H1 (cell line): ENCODE results near the gene SEPTIN7.

Experiments used
- CHD7 ChIP-seq: fragments of 300-600 bp; sonication (generic); IDR thresholded peaks from 2 replicates; pipeline ENCODE4 v1.7.1; 2012; ENCODE audit warnings: low read length, moderate library complexity, mild to moderate bottlenecking, inconsistent platforms; ENCODE audit not compliant: insufficient replicate concordance
- CTCF ChIP-seq, 3 experiments: IDR thresholded peaks; 1 replicate in 2 of 3; 2 replicates in 1 of 3; pipeline versions ENCODE4 v1.5.1 to v1.6.1; 2011; ENCODE audit warnings: low read length in 3 of 3, mild to moderate bottlenecking in 3 of 3, inconsistent platforms in 2 of 3, low read depth in 1 of 3, moderate library complexity in 1 of 3; ENCODE audit not compliant: insufficient read depth in 1 of 3; ENCODE audit errors: control extremely low read depth in 1 of 3
- EP300 ChIP-seq, 2 experiments: IDR thresholded peaks; 1 replicate in 1 of 2; 2 replicates in 1 of 2; pipeline ENCODE4 v1.6.1; 2011 to 2012; ENCODE audit warnings: low read depth in 2 of 2, low read length in 2 of 2, mild to moderate bottlenecking in 2 of 2, borderline replicate concordance in 1 of 2, inconsistent platforms in 1 of 2, moderate library complexity in 1 of 2
- EZH2 ChIP-seq: fragments of 200-600 bp; sonication (generic); IDR thresholded peaks from 2 replicates; pipeline ENCODE4 v1.7.1; 2012; ENCODE audit warnings: low read depth, mild to moderate bottlenecking, moderate library complexity, low read length, inconsistent platforms; ENCODE audit not compliant: severe bottlenecking
- HDAC2 ChIP-seq, 2 experiments: fragments of 300-600 bp in 1 of 2; sonication (generic) in 1 of 2; IDR thresholded peaks; 2 replicates each; pipeline ENCODE4 v1.6.1; 2011 to 2012; ENCODE audit warnings: low read depth in 2 of 2, low read length in 2 of 2, mild to moderate bottlenecking in 2 of 2, moderate library complexity in 2 of 2, borderline replicate concordance in 1 of 2, inconsistent platforms in 1 of 2
- JUND ChIP-seq: IDR thresholded peaks from 2 replicates; pipeline ENCODE4 v1.6.1; 2011; ENCODE audit warnings: mild to moderate bottlenecking, improper control_type of control experiment, low read length
- KDM1A ChIP-seq: fragments of 200-600, 300-600 bp; sonication (generic); IDR thresholded peaks from 2 replicates; pipeline ENCODE4 v1.7.1; 2016; ENCODE audit warnings: mild to moderate bottlenecking, low read length, borderline replicate concordance
- PHF8 ChIP-seq: fragments of 200-600 bp; sonication (generic); conservative IDR thresholded peaks from 2 replicates; pipeline ENCODE4 v1.7.1; 2012; ENCODE audit warnings: low read depth, mild to moderate bottlenecking, inconsistent platforms, low read length, moderate library complexity
- POLR2A ChIP-seq, 2 experiments: IDR thresholded peaks; 1 replicate in 1 of 2; 2 replicates in 1 of 2; pipeline ENCODE4 v1.6.1; 2011; ENCODE audit warnings: low read depth in 2 of 2, low read length in 2 of 2, mild to moderate bottlenecking in 2 of 2; ENCODE audit errors: control extremely low read depth in 1 of 2
- POLR2AphosphoS5 ChIP-seq: IDR thresholded peaks from 2 replicates; pipeline ENCODE4 v1.6.1; 2011; ENCODE audit warnings: low read depth, low read length
- RNF2 ChIP-seq: fragments of 200-900, 300-1000 bp; sonication (generic); IDR thresholded peaks from 2 replicates; pipeline ENCODE4 v1.7.1; 2016; ENCODE audit warnings: borderline replicate concordance, low read depth, mild to moderate bottlenecking, antibody characterized with exemption, low read length; ENCODE audit not compliant: poor library complexity, severe bottlenecking; ENCODE audit errors: missing control alignments
- SIX5 ChIP-seq: IDR thresholded peaks from 2 replicates; pipeline ENCODE4 v1.6.1; 2011; ENCODE audit warnings: mild to moderate bottlenecking, low read depth, low read length
- ZNF274 ChIP-seq: IDR thresholded peaks from 2 replicates; pipeline ENCODE4 v1.7.0; 2012; ENCODE audit warnings: low read length, borderline replicate concordance; ENCODE audit errors: extremely low read depth
- TF ChIP-seq, protein P1 (sequence below): IDR thresholded peaks from 2 replicates; pipeline ENCODE4 v1.6.1; 2011; ENCODE audit warnings: low read depth, mild to moderate bottlenecking, low read length; ENCODE audit not compliant: insufficient read depth

- TF ChIP-seq ZNF274: no peak
- no peak for TF ChIP-seq EP300 (IDR thresholded peaks at IDR 0.05; ENCODE audit: borderline replicate concordance in 1 of 2, low read depth in 2 of 2, low read length in 2 of 2)
- no peak for TF ChIP-seq POLR2A (IDR thresholded peaks at IDR 0.05; ENCODE audit: control extremely low read depth in 1 of 2, low read depth in 2 of 2, low read length in 2 of 2)
- TF ChIP-seq CHD7: no peak
- no peak for TF ChIP-seq CTCF (IDR thresholded peaks at IDR 0.05; ENCODE audit: control extremely low read depth in 1 of 3, insufficient read depth in 1 of 3, low read depth in 1 of 3, low read length in 3 of 3)
- no peak for TF ChIP-seq POLR2AphosphoS5
- TF ChIP-seq PHF8: no peak
- TF ChIP-seq HDAC2 (IDR thresholded peaks at IDR 0.05; ENCODE audit: borderline replicate concordance in 1 of 2, low read depth in 2 of 2, low read length in 2 of 2): no peak
- no peak for TF ChIP-seq KDM1A
- no peak for TF ChIP-seq JUND
- TF ChIP-seq SIX5: no peak
- TF ChIP-seq RNF2: no peak
- TF ChIP-seq, protein P1, sequence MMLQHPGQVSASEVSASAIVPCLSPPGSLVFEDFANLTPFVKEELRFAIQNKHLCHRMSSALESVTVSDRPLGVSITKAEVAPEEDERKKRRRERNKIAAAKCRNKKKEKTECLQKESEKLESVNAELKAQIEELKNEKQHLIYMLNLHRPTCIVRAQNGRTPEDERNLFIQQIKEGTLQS: no peak
- no peak for TF ChIP-seq EZH2
Observed at GRCh38 chr7:35784332-35784731, 16.5 kb upstream of the SEPTIN7 start.
